SK-N-SH (cell line): Measurements from ENCODE around the gene LMAN1.

Source experiments
- ELF1 ChIP-seq: IDR thresholded peaks from 2 replicates; pipeline ENCODE4 v1.4.0; 2012
- EP300 ChIP-seq, 2 experiments: IDR thresholded peaks; 2 replicates each; pipeline versions ENCODE4 v1.4.0 to v1.6.1; 2012; ENCODE audit warnings: borderline replicate concordance in 1 of 2, low read depth in 1 of 2, low read length in 1 of 2
- EZH2phosphoT487 ChIP-seq: fragments of 200-600 bp; sonication (generic); IDR thresholded peaks from 2 replicates; pipeline ENCODE4 v1.6.1; 2017; ENCODE audit warnings: low read depth, mixed run types, mild to moderate bottlenecking, antibody characterized with exemption, moderate library complexity, borderline replicate concordance
- FOXM1 ChIP-seq: IDR thresholded peaks from 2 replicates; pipeline ENCODE4 v1.4.0; 2012; ENCODE audit warnings: low read depth, mild to moderate bottlenecking
- MAX ChIP-seq: IDR thresholded peaks from 2 replicates; pipeline ENCODE4 v1.4.0; 2012; ENCODE audit warnings: low read depth
- NRF1 ChIP-seq: IDR thresholded peaks from 2 replicates; pipeline ENCODE4 v1.6.1; 2012; ENCODE audit warnings: low read depth, mild to moderate bottlenecking, low read length
- RAD21 ChIP-seq: IDR thresholded peaks from 2 replicates; pipeline ENCODE4 v1.6.1; 2012; ENCODE audit warnings: mild to moderate bottlenecking, low read length
- RCOR1 ChIP-seq: fragments of 150-350 bp; IDR thresholded peaks from 2 replicates; pipeline ENCODE4 v1.6.1; 2017; ENCODE audit warnings: antibody characterized with exemption, low read length
- SIN3A ChIP-seq: IDR thresholded peaks from 2 replicates; pipeline ENCODE4 v1.6.1; 2012; ENCODE audit warnings: low read depth, mild to moderate bottlenecking, low read length, moderate library complexity, borderline replicate concordance
- TAF1 ChIP-seq: IDR thresholded peaks from 2 replicates; pipeline ENCODE4 v1.6.1; 2012; ENCODE audit warnings: low read depth, mild to moderate bottlenecking, low read length, moderate library complexity, borderline replicate concordance
- YY1 ChIP-seq: IDR thresholded peaks from 2 replicates; pipeline ENCODE4 v1.4.0; 2012; ENCODE audit warnings: low read depth, mild to moderate bottlenecking
- TF ChIP-seq, protein P1 (sequence below): fragments of 200-600 bp; sonication (generic); IDR thresholded peaks from 2 replicates; pipeline ENCODE4 v1.6.1; 2017; ENCODE audit warnings: antibody characterized with exemption, mild to moderate bottlenecking, moderate library complexity
- TF ChIP-seq, protein P2 (sequence below): IDR thresholded peaks from 2 replicates; pipeline ENCODE4 v1.4.0; 2012; ENCODE audit warnings: low read depth, borderline replicate concordance

- TF ChIP-seq, protein P1, sequence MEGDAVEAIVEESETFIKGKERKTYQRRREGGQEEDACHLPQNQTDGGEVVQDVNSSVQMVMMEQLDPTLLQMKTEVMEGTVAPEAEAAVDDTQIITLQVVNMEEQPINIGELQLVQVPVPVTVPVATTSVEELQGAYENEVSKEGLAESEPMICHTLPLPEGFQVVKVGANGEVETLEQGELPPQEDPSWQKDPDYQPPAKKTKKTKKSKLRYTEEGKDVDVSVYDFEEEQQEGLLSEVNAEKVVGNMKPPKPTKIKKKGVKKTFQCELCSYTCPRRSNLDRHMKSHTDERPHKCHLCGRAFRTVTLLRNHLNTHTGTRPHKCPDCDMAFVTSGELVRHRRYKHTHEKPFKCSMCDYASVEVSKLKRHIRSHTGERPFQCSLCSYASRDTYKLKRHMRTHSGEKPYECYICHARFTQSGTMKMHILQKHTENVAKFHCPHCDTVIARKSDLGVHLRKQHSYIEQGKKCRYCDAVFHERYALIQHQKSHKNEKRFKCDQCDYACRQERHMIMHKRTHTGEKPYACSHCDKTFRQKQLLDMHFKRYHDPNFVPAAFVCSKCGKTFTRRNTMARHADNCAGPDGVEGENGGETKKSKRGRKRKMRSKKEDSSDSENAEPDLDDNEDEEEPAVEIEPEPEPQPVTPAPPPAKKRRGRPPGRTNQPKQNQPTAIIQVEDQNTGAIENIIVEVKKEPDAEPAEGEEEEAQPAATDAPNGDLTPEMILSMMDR: no peak
- TF ChIP-seq NRF1 (no peak), TAF1 (no peak), EP300 (IDR thresholded peaks at IDR 0.05; ENCODE audit: borderline replicate concordance in 1 of 2, low read depth in 1 of 2, low read length in 1 of 2) (no peak), FOXM1 (no peak), RAD21 (no peak), SIN3A (no peak), ELF1 (no peak), YY1 (no peak), EZH2phosphoT487 (no peak), MAX (no peak), RCOR1 (no peak)
- TF ChIP-seq, protein P2, sequence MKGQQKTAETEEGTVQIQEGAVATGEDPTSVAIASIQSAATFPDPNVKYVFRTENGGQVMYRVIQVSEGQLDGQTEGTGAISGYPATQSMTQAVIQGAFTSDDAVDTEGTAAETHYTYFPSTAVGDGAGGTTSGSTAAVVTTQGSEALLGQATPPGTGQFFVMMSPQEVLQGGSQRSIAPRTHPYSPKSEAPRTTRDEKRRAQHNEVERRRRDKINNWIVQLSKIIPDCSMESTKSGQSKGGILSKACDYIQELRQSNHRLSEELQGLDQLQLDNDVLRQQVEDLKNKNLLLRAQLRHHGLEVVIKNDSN: no peak
These were observed 76.7 kb downstream of the LMAN1 start for GRCh38 chr18:59282341-59282740.
